T-helper 1 cell (primary cell): ENCODE measurements around the gene MYMX.
"Not testable (repeated sequence)": the region's sequence is repeated elsewhere in the genome, so short reads cannot be mapped to it uniquely, and the experiment has no call there.

Source experiments
- DNase-seq, 5 donors: peaks; one replicate each; pipeline ENCODE4 v3.0.0-alpha.2; 2012 to 2020
- total RNA-seq, 4 donors: gene quantifications; one replicate each; lab custom pipeline; 2026; lab: John Stamatoyannopoulos, UW

The MYMX gene
- total RNA-seq: 0 reads per million in 4 donors

DNA sequence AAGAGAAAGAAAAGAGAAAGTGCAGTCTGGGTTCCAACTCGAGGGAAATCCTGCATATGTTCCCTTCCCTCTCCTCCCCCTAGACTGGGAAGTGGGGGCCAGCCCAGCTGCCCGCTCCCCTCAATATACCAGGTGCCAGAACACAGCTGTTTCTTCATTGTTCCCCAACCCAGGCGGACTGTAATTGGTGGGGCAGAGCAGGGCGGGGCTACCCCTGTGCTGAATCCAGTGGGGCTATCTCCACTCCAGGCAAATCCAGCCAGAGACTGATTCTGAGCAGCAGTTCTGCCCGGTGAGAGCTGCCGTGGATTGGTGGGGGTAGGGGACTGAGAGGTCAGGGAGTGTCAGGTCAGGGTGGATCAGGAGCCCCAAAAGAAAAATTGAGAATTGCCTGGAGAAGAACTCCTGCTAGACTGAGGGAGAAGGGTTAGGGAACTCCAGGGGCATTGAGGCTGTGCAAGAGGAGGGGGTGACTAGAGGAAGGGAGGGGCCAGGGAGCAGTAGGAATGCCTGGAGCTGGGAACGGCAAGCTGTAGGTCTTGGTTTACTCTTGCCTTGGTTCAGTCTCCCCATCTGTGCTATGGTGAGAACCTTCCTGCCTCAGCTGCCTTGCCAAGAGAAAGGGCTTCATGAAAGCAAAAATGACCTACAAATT lies at the start of gene MYMX:
Gene MYMX, plus strand, starts transcription at position 250 of the 655 bp plus-strand sequence. CDS start 546 bp downstream, outside the sequence.
- DNase-seq: no peak

- DNase-seq: no peak
Measured at GRCh38 chr6:44167567-44167966, 49.2 kb upstream of the MYMX start.

GRCh38 chr6:44169154-44169553 lies 47.6 kb upstream of the MYMX start:
- DNase-seq: no peak

DNA sequence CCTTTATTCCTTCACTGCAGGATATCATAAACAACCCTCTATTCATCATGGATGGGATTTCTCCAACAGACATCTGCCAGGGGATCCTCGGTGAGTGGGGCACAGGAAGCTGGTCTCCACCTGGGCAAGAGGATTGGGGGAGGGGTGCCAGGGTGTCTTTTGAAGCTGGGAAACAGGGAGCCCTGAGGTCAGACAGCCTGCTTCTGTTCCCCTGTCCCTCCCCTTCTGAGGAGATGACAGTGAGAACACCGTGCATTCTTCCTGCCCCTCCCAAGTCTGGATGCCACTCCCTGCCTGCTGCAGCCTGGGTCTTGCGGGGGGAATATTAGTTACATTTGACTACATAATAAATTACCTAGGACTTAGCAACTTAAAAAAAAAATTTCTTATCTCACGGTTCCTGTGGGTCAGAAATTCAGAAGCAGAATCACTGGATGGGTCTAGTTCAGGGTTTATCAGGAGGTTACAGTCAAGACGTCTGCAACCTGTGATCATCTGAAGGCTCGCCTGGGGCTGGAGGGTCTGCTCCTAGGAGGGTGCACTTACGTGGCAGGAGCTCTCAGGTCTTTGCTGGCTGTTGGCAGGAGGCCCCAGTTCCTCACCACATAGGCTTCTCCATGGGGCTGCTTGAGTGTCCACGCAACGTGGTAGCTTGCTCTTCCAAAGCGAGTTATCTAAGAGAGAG lies 46.7 kb upstream of the MYMX start:
- no peak for DNase-seq

DNA sequence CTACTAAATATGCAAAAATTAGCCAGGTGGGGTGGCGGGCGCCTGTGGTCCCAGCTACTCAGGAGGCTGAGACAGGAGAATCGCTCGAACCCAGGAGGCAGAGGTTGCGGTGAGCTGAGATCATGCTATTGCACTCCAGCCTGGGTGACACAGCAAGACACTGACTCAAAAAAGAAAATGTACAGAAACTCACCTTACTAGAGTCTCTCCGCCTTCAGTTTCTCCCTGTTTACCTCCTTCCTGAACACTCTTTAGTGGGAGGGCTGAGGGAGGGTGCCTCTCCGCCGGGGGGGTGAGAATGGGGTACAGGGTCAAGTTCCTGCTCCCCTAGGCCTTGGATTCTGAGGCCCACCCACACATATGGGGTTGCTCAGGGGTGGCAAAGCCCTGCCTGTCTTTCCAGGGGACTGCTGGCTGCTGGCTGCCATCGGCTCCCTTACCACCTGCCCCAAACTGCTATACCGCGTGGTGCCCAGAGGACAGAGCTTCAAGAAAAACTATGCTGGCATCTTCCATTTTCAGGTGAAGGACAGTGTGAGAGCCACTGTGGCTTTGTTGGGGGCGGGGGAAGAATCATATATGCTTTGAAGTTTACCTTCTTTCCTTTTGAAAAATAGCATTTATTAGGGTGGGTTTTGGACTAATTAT lies 44.7 kb upstream of the MYMX start:
- DNase-seq: no peak

DNA sequence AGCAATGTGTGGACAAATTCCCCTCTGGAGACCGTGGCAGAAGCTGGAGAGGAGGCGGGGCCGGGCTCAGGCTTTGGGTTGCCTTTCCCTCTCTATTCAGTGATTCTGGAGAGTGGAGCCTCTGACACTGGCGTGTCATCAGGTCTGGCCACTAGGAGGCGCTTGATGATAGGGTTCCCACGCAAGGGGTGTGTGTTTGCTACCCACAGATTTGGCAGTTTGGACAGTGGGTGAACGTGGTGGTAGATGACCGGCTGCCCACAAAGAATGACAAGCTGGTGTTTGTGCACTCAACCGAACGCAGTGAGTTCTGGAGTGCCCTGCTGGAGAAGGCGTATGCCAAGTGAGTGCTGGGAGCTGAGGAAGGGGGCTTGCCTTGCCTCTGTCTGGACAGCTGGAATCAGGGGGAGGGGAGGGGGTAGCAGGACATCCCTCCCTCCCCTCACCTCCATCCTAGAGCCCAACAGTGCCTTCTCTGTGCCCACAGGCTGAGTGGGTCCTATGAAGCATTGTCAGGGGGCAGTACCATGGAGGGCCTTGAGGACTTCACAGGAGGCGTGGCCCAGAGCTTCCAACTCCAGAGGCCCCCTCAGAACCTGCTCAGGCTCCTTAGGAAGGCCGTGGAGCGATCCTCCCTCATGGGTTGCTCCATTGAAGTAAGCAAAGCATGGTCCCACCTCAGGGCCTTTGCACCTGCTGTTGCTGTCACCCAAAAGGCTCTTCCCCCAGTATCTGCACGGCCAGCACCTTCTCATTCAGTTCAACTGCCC lies 43.8 kb upstream of the MYMX start:
- peak; percentile 45 to 74 (median 64) for DNase-seq

DNA sequence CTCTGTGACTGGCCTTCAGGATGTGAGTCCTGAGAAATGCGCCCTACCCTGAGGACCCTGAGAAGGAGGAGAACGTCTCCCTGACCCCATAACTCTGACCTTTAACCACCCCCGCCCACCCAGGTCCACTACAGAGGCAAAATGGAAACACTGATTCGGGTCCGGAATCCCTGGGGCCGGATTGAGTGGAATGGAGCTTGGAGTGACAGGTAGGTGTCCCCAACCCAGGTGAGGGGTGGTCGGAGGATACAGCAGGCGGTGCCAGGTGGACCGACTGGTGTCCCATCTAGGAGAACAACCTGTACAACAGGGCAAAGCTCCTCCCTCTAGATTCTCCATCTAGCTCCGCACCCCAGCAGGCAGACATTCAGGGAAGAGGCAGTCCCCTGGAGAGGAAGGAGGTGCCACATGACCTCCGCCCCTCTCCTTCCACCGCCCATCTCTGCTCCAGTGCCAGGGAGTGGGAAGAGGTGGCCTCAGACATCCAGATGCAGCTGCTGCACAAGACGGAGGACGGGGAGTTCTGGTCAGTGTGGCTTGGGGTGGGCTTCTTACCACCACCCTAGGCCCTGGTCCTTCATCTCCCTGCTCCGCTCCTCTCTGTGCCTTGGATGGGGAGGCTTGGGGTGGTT lies 40.5 kb upstream of the MYMX start:
- DNase-seq: no peak

DNA sequence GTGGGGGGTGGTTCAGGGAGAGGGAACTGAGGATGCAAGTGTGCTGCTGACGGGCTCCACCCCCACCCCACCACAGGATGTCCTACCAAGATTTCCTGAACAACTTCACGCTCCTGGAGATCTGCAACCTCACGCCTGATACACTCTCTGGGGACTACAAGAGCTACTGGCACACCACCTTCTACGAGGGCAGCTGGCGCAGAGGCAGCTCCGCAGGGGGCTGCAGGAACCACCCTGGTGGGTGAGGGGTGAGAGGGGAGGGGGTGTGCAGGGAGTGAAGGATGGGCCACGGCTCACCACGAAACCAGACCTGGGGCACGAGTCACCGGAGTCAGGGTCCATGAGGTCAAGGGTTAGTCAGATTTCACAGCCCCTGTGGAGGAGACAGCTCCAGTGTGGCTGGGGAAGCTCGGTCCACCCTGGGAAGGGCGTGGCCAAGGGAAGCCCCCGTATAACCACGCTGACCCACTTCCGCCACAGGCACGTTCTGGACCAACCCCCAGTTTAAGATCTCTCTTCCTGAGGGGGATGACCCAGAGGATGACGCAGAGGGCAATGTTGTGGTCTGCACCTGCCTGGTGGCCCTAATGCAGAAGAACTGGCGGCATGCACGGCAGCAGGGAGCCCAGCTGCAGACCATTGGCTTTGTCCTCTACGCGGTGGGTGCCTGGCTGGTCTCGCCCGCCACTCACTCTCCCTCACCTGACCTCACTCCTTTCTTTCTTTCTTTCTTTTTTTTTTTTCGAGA lies 39.8 kb upstream of the MYMX start:
- DNase-seq: no peak

- DNase-seq: no peak
Measured at GRCh38 chr6:44177691-44178423, 38.9 kb upstream of the MYMX start.

DNA sequence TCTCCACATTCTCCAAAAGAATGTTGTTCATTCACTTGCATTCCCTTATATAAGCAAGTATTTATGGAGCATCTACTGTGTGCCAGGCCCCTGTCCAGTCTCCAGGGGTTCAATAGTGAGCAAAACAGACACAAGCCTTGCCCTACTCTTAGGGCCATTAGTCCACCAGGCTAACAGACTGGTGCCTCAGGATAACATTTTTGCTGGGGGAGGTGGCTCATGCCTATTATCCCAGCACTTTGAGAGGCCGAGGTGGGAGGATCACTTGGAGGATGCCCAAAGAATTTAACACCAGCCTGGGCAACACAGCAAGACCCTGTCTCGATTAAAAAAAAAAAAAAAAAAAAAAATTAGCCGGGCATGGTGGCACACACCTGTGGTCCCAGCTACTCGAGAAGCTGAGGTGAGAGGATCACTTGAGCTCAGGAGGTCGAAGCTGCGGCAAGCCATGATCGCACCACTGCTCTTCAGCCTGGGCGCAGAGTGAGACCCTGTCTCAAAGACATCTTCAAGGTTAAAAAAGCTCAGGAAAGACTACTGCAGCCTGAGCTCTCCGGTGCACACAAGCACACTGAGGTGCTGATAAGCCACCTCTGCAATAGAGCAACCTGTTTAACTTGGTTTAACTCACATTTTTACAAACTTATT lies 38.2 kb upstream of the MYMX start:
- DNase-seq: no peak

- no peak for DNase-seq
Measured at GRCh38 chr6:44179072-44179536, 37.6 kb upstream of the MYMX start.

DNA sequence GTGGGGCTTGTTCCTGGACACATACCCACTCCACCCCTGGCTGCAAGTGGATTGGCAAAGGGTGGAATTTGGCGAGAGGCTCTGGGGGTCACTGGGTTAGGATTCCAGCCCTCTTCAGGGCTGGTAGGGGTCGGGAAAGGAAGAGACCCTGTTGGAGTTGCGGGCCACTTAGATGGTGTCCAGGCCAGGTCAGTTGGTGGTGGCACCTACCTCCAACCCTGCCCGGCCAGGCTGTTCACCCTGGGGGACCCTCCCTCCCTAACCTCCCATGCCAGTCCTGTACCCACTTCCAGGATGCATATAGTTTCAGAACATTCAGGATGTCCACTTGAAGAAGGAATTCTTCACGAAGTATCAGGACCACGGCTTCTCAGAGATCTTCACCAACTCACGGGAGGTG lies 37.1 kb upstream of the MYMX start:
- DNase-seq: no peak

- no peak for DNase-seq
Measured at GRCh38 chr6:44180406-44180805, 36.3 kb upstream of the MYMX start.

DNA sequence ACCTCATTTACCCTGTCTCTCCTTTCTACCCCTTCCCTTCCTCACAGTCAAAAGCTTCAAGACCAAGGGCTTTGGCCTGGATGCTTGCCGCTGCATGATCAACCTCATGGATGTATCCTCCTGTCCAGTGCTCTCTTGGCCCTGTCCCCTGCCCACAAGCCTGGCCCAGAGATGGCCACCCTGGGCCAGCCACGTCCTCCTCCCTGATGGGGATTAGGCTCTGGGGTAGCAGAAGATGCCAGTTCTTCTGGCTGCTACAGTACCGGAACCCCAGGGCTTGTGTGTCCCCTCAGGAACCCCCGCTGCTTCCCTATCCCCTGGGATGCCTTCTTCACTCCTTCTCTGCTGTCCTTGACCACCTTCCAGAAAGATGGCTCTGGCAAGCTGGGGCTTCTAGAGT lies 35.8 kb upstream of the MYMX start:
- no peak for DNase-seq

- DNase-seq: not testable (repeated sequence)
Measured at GRCh38 chr6:44181784-44182183, 34.9 kb upstream of the MYMX start.

DNA sequence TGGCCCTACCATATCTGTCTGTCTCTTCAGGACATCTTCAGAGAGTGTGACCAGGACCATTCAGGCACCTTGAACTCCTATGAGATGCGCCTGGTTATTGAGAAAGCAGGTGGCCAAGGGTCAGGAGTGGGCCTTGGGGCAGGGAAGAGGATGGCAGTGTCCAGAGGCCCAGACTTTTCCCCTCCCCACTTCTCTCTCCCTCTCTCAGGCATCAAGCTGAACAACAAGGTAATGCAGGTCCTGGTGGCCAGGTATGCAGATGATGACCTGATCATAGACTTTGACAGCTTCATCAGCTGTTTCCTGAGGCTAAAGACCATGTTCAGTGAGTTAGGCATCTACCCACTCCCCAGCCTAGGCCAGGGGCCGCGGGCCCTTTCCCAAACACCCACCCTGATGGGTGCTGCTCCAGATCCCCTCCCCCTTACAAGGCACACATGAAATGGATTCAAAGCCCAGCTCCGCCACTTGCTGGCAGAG lies 33.8 kb upstream of the MYMX start:
- no peak for DNase-seq

GRCh38 chr6:44183783-44184182 lies 32.9 kb upstream of the MYMX start:
- DNase-seq: no peak

DNA sequence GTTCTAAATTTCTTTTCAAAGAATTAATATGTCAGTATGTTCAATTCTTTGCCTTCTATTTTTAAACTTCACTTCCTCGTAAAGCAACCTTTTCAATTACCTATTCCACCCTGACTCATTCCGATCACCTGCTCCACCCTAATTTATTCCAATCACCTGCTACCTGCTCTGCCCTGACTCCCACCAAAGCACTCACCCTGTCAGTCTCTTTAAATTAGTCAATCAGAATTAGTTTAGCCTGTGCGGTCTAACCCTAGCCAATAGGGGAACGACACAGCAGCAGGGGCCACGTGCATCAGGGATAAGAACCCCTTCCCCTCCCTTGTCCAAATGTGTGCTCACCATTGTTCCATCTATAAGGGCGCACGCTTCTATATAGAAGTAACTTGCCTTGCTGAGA lies 31.4 kb upstream of the MYMX start:
- not testable (repeated sequence) for DNase-seq

DNA sequence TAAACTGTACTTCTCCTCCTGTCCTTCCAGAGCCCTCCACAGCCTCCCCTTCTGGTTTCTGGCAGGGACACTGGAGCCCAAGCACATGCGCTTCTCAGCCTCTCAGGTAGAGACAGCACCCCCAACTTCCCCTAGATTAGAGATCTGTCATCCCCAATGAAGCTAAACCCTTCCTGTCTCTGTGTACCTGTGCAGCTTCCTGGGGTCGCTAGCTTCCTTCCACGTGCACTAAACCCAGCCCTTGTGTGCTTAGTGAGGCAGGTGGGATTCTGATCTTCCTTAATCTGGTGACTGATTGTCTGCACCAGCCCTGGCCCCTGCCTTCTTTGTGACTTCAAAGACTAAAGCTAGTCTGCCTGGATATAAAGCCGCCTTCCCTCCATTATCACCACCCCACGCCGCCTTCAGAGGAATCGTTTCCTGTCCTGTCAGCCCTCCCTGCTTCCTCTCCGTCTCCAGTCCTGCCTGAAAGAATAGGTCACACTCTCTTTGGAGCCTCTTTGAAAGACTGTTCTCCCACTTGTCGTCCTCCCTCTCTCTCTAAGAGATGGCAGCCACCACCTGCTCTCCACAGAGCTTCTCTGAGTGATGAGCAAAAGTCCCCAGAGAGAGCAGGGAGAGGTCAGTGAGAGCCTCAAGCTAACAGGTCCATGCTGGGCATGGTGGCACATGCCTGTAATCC lies 30.6 kb upstream of the MYMX start:
- DNase-seq: no peak

DNA sequence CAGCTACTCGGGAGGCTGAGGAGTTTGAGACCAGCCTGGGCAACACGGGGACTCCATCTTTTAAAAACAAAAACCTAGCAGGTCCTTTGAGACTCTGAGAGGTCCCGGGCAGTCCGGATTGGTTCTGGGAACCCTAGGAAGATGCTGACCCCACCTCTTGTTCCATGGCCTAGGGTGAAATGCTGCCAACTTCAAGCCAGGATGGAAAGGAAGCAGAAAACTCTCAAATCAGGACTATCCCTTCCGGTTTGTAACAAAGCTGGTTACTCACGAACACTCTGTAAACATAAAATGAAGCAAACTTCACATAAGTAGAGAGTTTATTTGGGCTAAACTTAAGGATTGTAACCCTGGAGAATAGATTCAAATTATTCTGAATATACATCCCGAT lies 30.1 kb upstream of the MYMX start:
- DNase-seq: no peak
